ENCODE measurements around the gene PCDH10. TPM values are rescaled to one million over a fixed set of nuclear protein-coding genes. Genes with fewer than 3 reads are reported as not detected.

The PCDH10 gene
- under 1 TPM; 0.44 to 0.94 TPM for total RNA-seq

GRCh38 chr4:133148690-133149363, at the start of gene PCDH10:
PCDH10 (plus strand) TSS chr4:133149294; CDS start chr4:133150141, 847 bp downstream.
- Histone ChIP-seq H3K36me3 (no peaks in the 10 kb centered on the region), H3K9me3 (no peaks in the 10 kb centered on the region), H3K27me3 (peaks cover 22 to 27% of the 10 kb centered on the region in 2 donors), H3K4me3 (peak within 1 kb of the TSS; percentile 27 to 40), H3K27ac (no peak within 1 kb of the TSS), H3K4me1 (peaks cover 0 to 58% of the 10 kb centered on the region in 2 donors)
- DNase-seq (ENCODE audit: low spot score): peak; percentile 96
- TF ChIP-seq CTCF (IDR thresholded peaks at IDR 0.05): no peak

GRCh38 chr4:133102043-133102442, 47.1 kb upstream of the PCDH10 start:
- no peak for TF ChIP-seq CTCF (IDR thresholded peaks at IDR 0.05)
- DNase-seq (ENCODE audit: low spot score): no peak
- Histone ChIP-seq H3K4me1 (no peaks in the 10 kb centered on the region), H3K36me3 (no peaks in the 10 kb centered on the region), H3K9me3 (peaks cover 0 to 3% of the 10 kb centered on the region in 2 donors), H3K27ac (no peak overlapping the region), H3K27me3 (no peaks in the 10 kb centered on the region), H3K4me3 (no peak overlapping the region)

GRCh38 chr4:133102612-133103409, 46.3 kb upstream of the PCDH10 start:
- no peak overlapping the region for H3K4me3 ChIP-seq
- DNase-seq (ENCODE audit: low spot score): no peak
- H3K36me3 ChIP-seq: no peaks in the 10 kb centered on the region
- no peak for TF ChIP-seq CTCF (IDR thresholded peaks at IDR 0.05)
- no peaks in the 10 kb centered on the region for H3K4me1 ChIP-seq
- H3K9me3 ChIP-seq: peaks cover 0 to 3% of the 10 kb centered on the region in 2 donors
- H3K27ac ChIP-seq: no peak overlapping the region
- no peaks in the 10 kb centered on the region for H3K27me3 ChIP-seq

- no peak for DNase-seq (ENCODE audit: low spot score)
- Histone ChIP-seq H3K27me3 (no peaks in the 10 kb centered on the region), H3K27ac (no peak overlapping the region), H3K4me1 (no peaks in the 10 kb centered on the region), H3K4me3 (no peak overlapping the region), H3K9me3 (no peaks in the 10 kb centered on the region), H3K36me3 (no peaks in the 10 kb centered on the region)
- no peak for TF ChIP-seq CTCF (IDR thresholded peaks at IDR 0.05)
These were observed 36.5 kb upstream of the PCDH10 start for GRCh38 chr4:133112641-133113040.

GRCh38 chr4:133124746-133125145, 24.3 kb upstream of the PCDH10 start:
- TF ChIP-seq CTCF (IDR thresholded peaks at IDR 0.05): no peak
- Histone ChIP-seq H3K36me3 (no peaks in the 10 kb centered on the region), H3K27me3 (no peaks in the 10 kb centered on the region), H3K27ac (no peak overlapping the region), H3K4me1 (no peaks in the 10 kb centered on the region), H3K4me3 (no peak overlapping the region), H3K9me3 (no peaks in the 10 kb centered on the region)
- DNase-seq (ENCODE audit: low spot score): no peak

All from right atrium auricular region (tissue), 2 donors.